Epithelial cell of prostate (primary cell): ENCODE measurements around the gene SPATA13.

Experiments used
- DNase-seq: peaks from one replicate; pipeline ENCODE4 v3.0.0-alpha.2; 2011; ENCODE audit warnings: low read depth, low spot score
- H3K27ac ChIP-seq: fragments of 450-650 bp; 2 replicates; pipeline ENCODE4 v1.5.1; 2017; ENCODE audit warnings: mild to moderate bottlenecking

The SPATA13 gene

DNA sequence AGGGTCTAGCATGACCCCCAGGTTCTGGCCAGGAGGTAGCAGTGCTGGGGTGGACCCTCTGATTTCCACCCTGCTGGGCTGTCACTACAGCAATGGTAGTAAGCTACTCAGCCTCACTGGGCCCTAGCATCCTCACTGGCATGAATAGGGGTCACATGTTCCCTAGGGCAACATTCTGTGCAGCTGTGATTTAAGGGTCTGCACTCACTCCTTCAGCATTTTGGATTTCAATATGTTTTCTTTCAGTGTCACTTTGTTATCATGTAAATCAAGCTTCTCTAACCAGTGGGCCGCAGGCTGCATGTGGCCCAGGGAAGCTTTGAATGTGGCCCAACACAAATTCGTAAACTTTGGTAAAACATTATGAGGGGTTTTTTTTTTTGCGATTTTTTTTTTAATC, 57.8 kb downstream of the SPATA13 start:
- H3K27ac ChIP-seq: no peak overlapping the region
- no peak for DNase-seq

DNA sequence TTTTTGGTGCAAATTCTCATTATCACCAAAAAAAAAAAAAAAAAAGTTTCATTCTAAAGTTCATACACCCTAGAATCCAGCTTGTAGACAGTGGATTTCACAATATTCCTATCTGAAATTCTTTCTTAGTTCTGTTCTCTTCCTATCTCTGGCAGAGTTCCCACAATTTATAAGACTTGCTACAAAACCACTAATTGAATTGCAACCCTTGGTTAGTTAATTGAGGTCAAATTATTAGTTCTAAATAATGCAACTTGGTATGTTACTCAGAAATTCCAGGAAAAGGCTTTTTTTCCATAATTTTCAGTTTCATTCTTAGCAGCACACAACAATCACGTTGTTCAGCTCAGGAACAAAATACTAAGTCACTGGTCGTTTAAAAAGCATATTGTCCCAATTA, 58.5 kb downstream of the SPATA13 start:
- no peak overlapping the region for H3K27ac ChIP-seq
- DNase-seq: no peak

DNA sequence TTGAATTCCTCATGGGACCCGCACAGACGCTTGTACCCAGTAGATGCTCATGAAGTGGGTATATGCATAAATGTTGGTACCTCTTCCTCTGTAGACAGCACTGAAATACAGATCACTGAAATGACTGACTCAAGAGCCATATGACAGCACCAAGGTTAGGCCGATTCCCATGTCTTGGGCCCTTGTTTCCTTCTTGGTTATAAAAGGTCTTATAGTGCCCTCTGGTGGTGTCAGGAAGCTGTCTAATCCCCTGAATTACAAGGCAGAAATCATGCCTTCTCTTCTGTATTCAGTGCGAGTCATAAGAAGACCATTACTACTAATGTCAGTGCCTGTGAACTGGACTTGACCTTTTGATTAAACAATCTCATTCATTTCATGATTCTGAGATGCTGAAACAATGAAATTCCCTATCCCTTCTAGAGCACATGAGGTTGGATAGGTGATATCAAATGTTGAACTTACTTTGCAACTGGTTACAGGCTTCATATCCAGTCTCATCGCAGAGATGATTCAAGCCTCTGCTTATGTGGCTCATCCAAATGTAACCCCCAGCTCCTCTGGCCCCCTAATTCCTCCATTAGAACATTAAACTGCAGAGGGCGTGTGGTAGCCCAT, 59.7 kb downstream of the SPATA13 start:
- DNase-seq: peak; percentile 37
- H3K27ac ChIP-seq: no peak overlapping the region

DNA sequence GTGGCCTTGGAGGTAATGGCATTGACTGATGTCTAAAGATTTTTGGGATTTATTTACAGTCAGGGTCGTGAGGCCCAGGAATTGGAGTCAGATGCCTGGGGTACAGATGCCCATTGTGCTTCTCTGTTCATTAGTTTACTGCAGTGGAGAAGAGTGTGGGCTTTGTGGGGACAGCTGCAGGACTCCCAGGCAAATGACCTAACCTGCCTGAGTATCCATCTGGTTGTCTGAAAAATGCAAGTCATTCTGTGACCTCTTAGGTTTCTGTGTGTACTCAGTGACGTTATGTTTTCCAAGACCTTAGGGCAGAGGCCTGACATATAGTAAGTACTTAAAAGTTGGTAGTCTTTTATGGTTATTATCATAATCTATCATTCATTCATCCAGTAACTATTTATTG, 60.5 kb downstream of the SPATA13 start:
- H3K27ac ChIP-seq: no peak overlapping the region
- no peak for DNase-seq

DNA sequence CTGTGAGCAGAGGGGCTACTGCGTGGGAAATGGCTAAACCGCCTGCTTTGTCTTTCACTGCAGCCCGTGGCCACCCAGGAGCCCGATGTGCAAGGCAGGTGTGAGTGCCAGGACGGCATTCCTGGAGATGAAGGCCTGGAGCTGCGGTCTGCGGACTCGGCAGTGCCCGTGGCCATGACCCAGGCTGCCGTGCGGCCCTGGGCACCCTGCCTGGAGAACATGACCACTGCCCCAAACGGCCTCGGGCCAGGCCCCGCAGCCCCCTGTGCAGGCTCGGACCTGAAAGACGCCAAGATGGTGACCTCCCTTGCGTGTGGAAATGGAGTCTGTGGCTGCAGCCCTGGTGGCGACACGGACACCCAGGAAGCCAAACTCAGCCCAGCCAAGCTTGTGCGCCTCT, 62.2 kb downstream of the SPATA13 start:
- H3K27ac ChIP-seq: no peak overlapping the region
- DNase-seq: no peak

DNA sequence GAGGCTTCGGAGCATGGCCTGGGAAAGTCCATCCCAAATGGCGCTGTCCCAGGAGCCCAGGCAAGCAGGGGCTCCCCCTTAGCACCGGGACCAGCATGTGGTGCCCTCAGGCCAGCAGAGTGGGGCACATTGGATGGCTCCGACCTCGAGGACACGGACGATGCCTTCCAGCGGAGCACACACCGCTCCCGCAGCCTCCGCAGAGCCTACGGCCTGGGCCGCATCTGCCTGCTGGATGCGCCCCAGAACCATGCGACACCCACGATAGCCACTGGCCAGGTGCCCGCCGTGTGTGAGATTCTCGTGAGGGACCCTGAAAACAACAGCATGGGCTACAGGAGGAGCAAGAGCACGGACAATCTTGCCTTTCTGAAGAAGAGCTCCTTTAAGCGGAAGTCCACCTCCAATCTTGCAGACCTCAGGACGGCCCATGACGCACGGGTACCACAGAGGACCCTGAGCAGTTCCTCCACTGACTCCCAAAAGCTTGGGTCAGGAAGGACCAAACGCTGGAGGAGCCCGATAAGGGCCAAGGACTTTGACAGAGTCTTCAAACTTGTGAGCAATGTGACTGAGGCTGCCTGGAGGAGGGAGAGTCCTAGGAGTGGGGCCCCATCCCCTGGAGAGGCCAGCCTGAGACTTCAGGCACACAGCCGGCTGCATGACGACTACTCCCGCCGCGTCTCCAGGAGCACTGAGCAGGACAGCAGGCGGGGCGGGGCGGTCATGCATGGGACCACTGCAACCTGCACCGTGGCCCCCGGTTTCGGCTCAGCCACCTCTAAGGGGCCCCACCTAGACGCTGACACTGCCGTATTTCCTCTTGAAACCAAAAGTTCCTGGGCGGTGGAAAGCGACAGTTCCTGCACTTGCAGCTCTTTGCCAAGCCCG, 63.1 kb downstream of the SPATA13 start:
- no peak overlapping the region for H3K27ac ChIP-seq
- DNase-seq: no peak

- DNase-seq: no peak
- H3K27ac ChIP-seq: no peak overlapping the region
Measured at GRCh38 chr13:24224232-24224680, 63.7 kb downstream of the SPATA13 start.

DNA sequence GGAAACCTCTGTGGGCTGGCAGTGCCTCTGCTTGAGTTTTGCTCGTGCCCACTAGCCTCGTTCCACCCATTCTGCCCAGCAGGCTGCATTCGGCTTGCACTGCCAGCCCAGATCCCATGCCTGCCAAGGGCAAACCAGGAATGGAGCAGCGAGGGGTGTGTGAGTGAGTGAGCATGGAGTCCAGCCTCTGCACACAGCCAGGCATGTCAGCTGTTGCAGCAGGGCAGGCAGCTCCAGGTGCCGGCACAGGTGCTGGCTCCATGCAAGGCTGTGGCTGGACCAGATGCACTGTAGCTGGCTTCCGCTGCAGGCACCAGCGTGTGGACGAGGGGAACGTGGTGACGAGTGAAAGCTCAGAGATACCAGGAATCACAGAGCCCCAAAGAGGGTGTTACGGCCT, 64.5 kb downstream of the SPATA13 start:
- DNase-seq: no peak
- no peak overlapping the region for H3K27ac ChIP-seq

DNA sequence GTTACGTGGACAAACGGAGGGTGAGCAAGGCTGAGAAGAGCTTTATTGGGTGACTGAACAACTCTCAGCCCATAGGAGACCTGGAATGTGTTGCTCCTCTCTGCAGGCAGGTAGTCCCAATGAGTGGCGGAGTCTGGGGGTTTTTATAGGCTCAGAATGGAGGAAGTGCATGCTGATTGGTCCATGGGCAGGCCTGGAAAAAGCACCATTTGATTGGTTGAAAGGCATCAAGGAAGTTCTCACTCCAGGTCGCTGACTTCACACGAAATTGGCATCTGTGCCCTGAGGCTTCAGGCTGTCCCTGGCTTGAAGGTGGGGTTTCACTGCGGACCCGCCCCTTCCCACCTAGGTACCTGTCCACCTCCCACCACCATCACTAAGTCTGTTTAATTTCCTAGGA, 65.4 kb downstream of the SPATA13 start:
- H3K27ac ChIP-seq: no peak overlapping the region
- DNase-seq: no peak

- no peak overlapping the region for H3K27ac ChIP-seq
- DNase-seq: no peak
Measured at GRCh38 chr13:24226762-24227161, 66.2 kb downstream of the SPATA13 start.

- no peak for DNase-seq
- H3K27ac ChIP-seq: no peak overlapping the region
Measured at GRCh38 chr13:24228852-24229458, 68.4 kb downstream of the SPATA13 start.

GRCh38 chr13:24230428-24231072, 70.0 kb downstream of the SPATA13 start:
- no peak for DNase-seq
- H3K27ac ChIP-seq: no peak overlapping the region

GRCh38 chr13:24231377-24231776, 70.9 kb downstream of the SPATA13 start:
- H3K27ac ChIP-seq: no peak overlapping the region
- DNase-seq: no peak

DNA sequence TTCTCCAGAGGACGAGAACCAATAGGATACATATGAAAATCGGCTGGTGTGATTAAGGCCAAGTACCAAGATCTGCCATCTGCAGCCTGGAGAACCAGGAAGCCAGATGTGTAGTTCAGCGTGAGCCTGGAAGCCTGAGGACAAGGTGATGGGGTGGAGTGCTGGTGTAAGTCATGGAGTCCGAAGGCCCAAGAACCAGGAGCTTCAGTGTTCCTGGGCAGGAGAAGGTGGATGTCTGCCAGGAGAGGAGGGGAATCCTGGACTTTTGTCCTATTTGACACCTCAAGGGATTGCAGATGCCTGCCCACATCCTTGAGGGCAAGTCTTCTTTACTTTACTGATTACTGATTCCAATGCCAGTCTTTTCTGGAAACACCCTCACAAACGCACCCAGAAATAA, 71.5 kb downstream of the SPATA13 start:
- no peak for DNase-seq
- H3K27ac ChIP-seq: no peak overlapping the region

GRCh38 chr13:24232474-24232873, 72.0 kb downstream of the SPATA13 start:
- no peak for DNase-seq
- no peak overlapping the region for H3K27ac ChIP-seq

DNA sequence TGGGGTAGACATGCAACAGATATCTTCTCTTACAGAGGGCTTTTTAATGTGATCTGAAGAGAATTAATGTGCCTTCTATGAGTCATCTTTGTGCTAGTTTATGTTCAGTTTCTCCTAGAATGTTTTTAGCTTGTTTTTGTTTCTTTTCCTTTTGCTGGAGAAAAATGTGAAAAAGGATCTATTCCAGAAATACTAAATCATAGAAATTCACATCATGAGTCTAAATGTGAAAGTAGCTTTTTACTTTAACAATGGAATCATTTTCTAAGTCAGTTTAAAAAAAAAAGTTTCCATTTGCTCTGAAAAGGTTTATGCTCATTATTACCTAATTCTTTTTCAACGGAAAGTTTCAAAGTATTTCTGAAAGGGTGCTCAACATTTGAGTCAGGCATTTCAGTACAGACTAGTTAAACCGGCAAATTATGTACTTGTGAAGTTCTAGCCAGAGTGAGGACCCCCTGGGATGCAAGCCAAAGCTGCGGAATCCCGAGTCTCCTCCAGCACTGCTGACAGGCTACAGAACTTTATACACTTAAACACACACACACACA, 72.9 kb downstream of the SPATA13 start:
- no peak for DNase-seq
- no peak overlapping the region for H3K27ac ChIP-seq

GRCh38 chr13:24234200-24234915, 73.8 kb downstream of the SPATA13 start:
- H3K27ac ChIP-seq: no peak overlapping the region
- DNase-seq: no peak

DNA sequence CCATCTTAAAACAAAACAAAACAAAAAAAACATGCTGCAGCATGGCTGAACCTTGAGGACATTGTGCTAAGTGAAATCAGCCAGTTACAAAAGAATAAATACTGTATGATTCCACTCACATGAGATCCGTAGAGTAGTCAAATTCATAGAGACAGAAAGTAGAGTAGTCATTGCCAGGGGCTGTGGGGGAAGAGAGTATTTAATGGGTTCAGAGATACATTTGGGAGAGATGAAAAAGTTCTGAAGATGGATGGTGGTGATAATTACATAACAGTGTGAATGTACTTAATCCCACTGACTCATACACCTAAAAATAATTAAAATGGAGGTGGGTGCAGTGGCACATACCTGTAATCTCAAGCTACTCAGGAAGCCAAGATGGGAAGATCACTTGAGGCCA, 76.8 kb downstream of the SPATA13 start:
- no peak overlapping the region for H3K27ac ChIP-seq
- DNase-seq: no peak

GRCh38 chr13:24241336-24241735, 80.8 kb downstream of the SPATA13 start:
- DNase-seq: no peak
- H3K27ac ChIP-seq: no peak overlapping the region

- DNase-seq: no peak
- H3K27ac ChIP-seq: no peak overlapping the region
Measured at GRCh38 chr13:24242100-24242499, 81.6 kb downstream of the SPATA13 start.
